IMR-90 (cell line): Measurements from ENCODE around the gene ATF6B. TPM values are rescaled to one million over a fixed set of nuclear protein-coding genes. Genes with fewer than 3 reads are reported as not detected.

Source experiments
- ATAC-seq: fragments of 200-7000 bp; cut with Tn5 transposase; 2 replicates; pipeline ENCODE4 v1.9.1; 2020; ENCODE audit warnings: low read depth, mild to moderate bottlenecking, moderate library complexity
- Bru-seq: library from RNA; stranded (reverse); fragments of 400-500 nt; gene quantifications from one replicate; lab custom pipeline; 2021; lab: Mats Ljungman, UMichigan
- BruChase-seq, 2 experiments: library from RNA; stranded (reverse); fragments of 400-500 nt; gene quantifications; one replicate each; lab custom pipeline; 2021; lab: Mats Ljungman, UMichigan
- BruUV-seq: library from RNA; stranded (reverse); fragments of 400-500 nt; replicated peaks from 2 replicates; lab custom pipeline; 2021; lab: Mats Ljungman, UMichigan
- CTCF ChIA-PET: fragments of 300-600 bp; formaldehyde crosslinking; extraction: SDS; loops from one replicate; lab custom pipeline; 2021; ENCODE audit warnings: antibody characterized with exemption; lab: Yijun Ruan, JAX
- POLR2A ChIA-PET: fragments of 300-600 bp; sonication (Branson Sonifier 250); formaldehyde crosslinking; loops from one replicate; lab custom pipeline; 2022; ENCODE audit warnings: antibody characterized with exemption; ENCODE audit not compliant: unreplicated experiment; lab: Charles Lee
- DNase-seq: peaks from one replicate; pipeline ENCODE4 v3.0.0; 2013
- H2AFZ ChIP-seq: replicated peaks from 2 replicates; pipeline ENCODE3; 2013; ENCODE audit warnings: low read length, mild to moderate bottlenecking; ENCODE audit not compliant: poor library complexity
- H2AK5ac ChIP-seq: 2 replicates; pipeline ENCODE4 v1.6.1; 2013; ENCODE audit warnings: low read depth, low read length, inconsistent platforms
- H2AK9ac ChIP-seq: replicated peaks from 2 replicates; pipeline ENCODE3; 2013; ENCODE audit warnings: mild to moderate bottlenecking, low read depth, low read length, moderate library complexity; ENCODE audit not compliant: poor library complexity
- H2BK120ac ChIP-seq: 2 replicates; pipeline ENCODE4 v1.6.1; 2013; ENCODE audit warnings: low read depth, low read length, inconsistent platforms
- H2BK15ac ChIP-seq: 3 replicates; pipeline ENCODE4 v1.6.1; 2013; ENCODE audit warnings: low read depth, low read length, inconsistent platforms
- H2BK20ac ChIP-seq: 2 replicates; pipeline ENCODE4 v1.6.1; 2013; ENCODE audit warnings: low read depth, mild to moderate bottlenecking, inconsistent platforms, low read length, moderate library complexity
- H2BK5ac ChIP-seq: 2 replicates; pipeline ENCODE4 v1.6.1; 2013; ENCODE audit warnings: mild to moderate bottlenecking, low read depth, low read length, inconsistent platforms; ENCODE audit not compliant: poor library complexity, severe bottlenecking
- H3K14ac ChIP-seq: replicated peaks from 2 replicates; pipeline ENCODE4 v1.6.1; 2013; ENCODE audit warnings: low read depth, low read length, inconsistent platforms
- H3K18ac ChIP-seq: 2 replicates; pipeline ENCODE4 v1.6.1; 2013; ENCODE audit warnings: low read depth, low read length, control low read depth
- H3K23ac ChIP-seq: 2 replicates; pipeline ENCODE4 v1.6.1; 2013; ENCODE audit warnings: low read depth, low read length, inconsistent platforms
- H3K27ac ChIP-seq: 2 replicates; pipeline ENCODE4 v1.5.1; 2013; ENCODE audit warnings: mild to moderate bottlenecking, control low read depth, low read length; ENCODE audit not compliant: insufficient read depth
- H3K27me3 ChIP-seq: 2 replicates; pipeline ENCODE4 v1.6.1; 2013; ENCODE audit warnings: low read length; ENCODE audit not compliant: control insufficient read depth, insufficient read depth
- H3K36me3 ChIP-seq: 2 replicates; pipeline ENCODE4 v1.6.1; 2013; ENCODE audit warnings: low read length, mixed read lengths; ENCODE audit not compliant: control insufficient read depth, insufficient read depth
- H3K4ac ChIP-seq: 2 replicates; pipeline ENCODE4 v1.6.1; 2013; ENCODE audit warnings: low read depth, low read length, inconsistent platforms
- H3K4me1 ChIP-seq: 2 replicates; pipeline ENCODE4 v1.6.1; 2013; ENCODE audit warnings: low read length, mixed read lengths; ENCODE audit not compliant: control insufficient read depth, insufficient read depth
- H3K4me2 ChIP-seq: 2 replicates; pipeline ENCODE4 v1.6.1; 2013; ENCODE audit warnings: low read depth, mild to moderate bottlenecking, control low read depth, low read length, moderate library complexity
- H3K4me3 ChIP-seq: 2 replicates; pipeline ENCODE4 v1.5.1; 2013; ENCODE audit warnings: low read depth, mild to moderate bottlenecking, control low read depth, low read length, moderate library complexity; ENCODE audit not compliant: insufficient read depth
- H3K56ac ChIP-seq: 2 replicates; pipeline ENCODE4 v1.6.1; 2013; ENCODE audit warnings: low read length, inconsistent platforms; ENCODE audit not compliant: insufficient read depth; ENCODE audit errors: extremely low read depth
- H3K79me1 ChIP-seq, 2 experiments: 2 replicates each; pipeline ENCODE4 v1.6.1; 2013; ENCODE audit warnings: low read length in 2 of 2, inconsistent platforms in 1 of 2, low read depth in 1 of 2
- H3K9ac ChIP-seq: 2 replicates; pipeline ENCODE4 v1.6.1; 2013; ENCODE audit warnings: low read depth, low read length, control low read depth
- H3K9me1 ChIP-seq: 2 replicates; pipeline ENCODE4 v1.6.1; 2013; ENCODE audit warnings: low read length, inconsistent platforms; ENCODE audit not compliant: insufficient read depth
- H3K9me3 ChIP-seq: 2 replicates; pipeline ENCODE4 v1.6.1; 2013; ENCODE audit warnings: low read length; ENCODE audit not compliant: control insufficient read depth, insufficient read depth
- H4K20me1 ChIP-seq: 2 replicates; pipeline ENCODE4 v1.6.1; 2013; ENCODE audit warnings: low read length, inconsistent platforms; ENCODE audit not compliant: insufficient read depth
- H4K5ac ChIP-seq: 2 replicates; pipeline ENCODE4 v1.6.1; 2013; ENCODE audit warnings: mild to moderate bottlenecking, low read depth, low read length, control low read depth
- H4K8ac ChIP-seq, 2 experiments: 2 replicates each; pipeline ENCODE4 v1.6.1; 2013; ENCODE audit warnings: low read depth in 2 of 2, low read length in 2 of 2, control low read depth in 1 of 2, inconsistent platforms in 1 of 2
- H4K91ac ChIP-seq: 2 replicates; pipeline ENCODE4 v1.6.1; 2013; ENCODE audit warnings: low read depth, low read length, inconsistent platforms; ENCODE audit not compliant: insufficient read depth
- CEBPB ChIP-seq: IDR thresholded peaks from 2 replicates; pipeline ENCODE4 v1.6.1; 2012; ENCODE audit warnings: low read depth, low read length, improper control_type of control experiment
- CHD1 ChIP-seq: IDR thresholded peaks from 2 replicates; pipeline ENCODE4 v1.6.1; 2012; ENCODE audit warnings: low read depth, low read length, improper control_type of control experiment
- ELK1 ChIP-seq: fragments of 150-350 bp; IDR thresholded peaks from 2 replicates; pipeline ENCODE4 v1.6.1; 2016; ENCODE audit warnings: low read depth, mild to moderate bottlenecking, low read length, moderate library complexity, borderline replicate concordance
- FOS ChIP-seq: fragments of 150-350 bp; IDR thresholded peaks from 2 replicates; pipeline ENCODE4 v1.6.1; 2016; ENCODE audit warnings: low read depth, low read length
- MAFK ChIP-seq: IDR thresholded peaks from 2 replicates; pipeline ENCODE4 v1.6.1; 2012; ENCODE audit warnings: low read depth, low read length, improper control_type of control experiment
- MXI1 ChIP-seq: IDR thresholded peaks from 2 replicates; pipeline ENCODE4 v1.6.1; 2012; ENCODE audit warnings: low read depth, mild to moderate bottlenecking, low read length, moderate library complexity, borderline replicate concordance
- NFE2L2 ChIP-seq: fragments of 150-350 bp; IDR thresholded peaks from 2 replicates; pipeline ENCODE4 v1.6.1; 2016; ENCODE audit warnings: low read depth, mild to moderate bottlenecking, low read length
- POLR2A ChIP-seq: IDR thresholded peaks from 2 replicates; pipeline ENCODE4 v1.6.1; 2012; ENCODE audit warnings: mild to moderate bottlenecking, low read depth, low read length
- RAD21 ChIP-seq: IDR thresholded peaks from 2 replicates; pipeline ENCODE4 v1.6.1; 2012; ENCODE audit warnings: low read length, improper control_type of control experiment
- RCOR1 ChIP-seq: IDR thresholded peaks from 2 replicates; pipeline ENCODE4 v1.6.1; 2012; ENCODE audit warnings: mild to moderate bottlenecking, low read length, improper control_type of control experiment; ENCODE audit not compliant: insufficient replicate concordance
- RFX5 ChIP-seq: IDR thresholded peaks from 2 replicates; pipeline ENCODE4 v1.8.0; 2012; ENCODE audit warnings: low read depth, mild to moderate bottlenecking, low read length, moderate library complexity
- SMC3 ChIP-seq: fragments of 150-350 bp; IDR thresholded peaks from 2 replicates; pipeline ENCODE4 v1.6.1; 2016; ENCODE audit warnings: low read depth, mild to moderate bottlenecking, antibody characterized with exemption, low read length, moderate library complexity
- USF2 ChIP-seq: fragments of 150-350 bp; IDR thresholded peaks from 2 replicates; pipeline ENCODE4 v1.6.1; 2017; ENCODE audit warnings: mild to moderate bottlenecking, antibody characterized with exemption, low read length, low read depth
- WGBS, 2 experiments: methylation state at CpG; one replicate each; pipeline versions ENCODE4 v1.1.5 to v1.1.7; 2013; ENCODE audit warnings: missing lambda C conversion rate in 2 of 2; ENCODE audit not compliant: insufficient read length in 1 of 2; ENCODE audit errors: extremely low coverage in 2 of 2; 5-methylcytosine and 5-hydroxymethylcytosine counted together
- dilution Hi-C: fragments of 300-500 bp; cut with HindIII; formaldehyde crosslinking; loops from one replicate; pipeline ENCODE4 v1.14.3; 2018; ENCODE audit warnings: low sequenced_read_pairs; ENCODE audit not compliant: unreplicated experiment
- in situ Hi-C: fragments of 300-500 bp; cut with MboI; formaldehyde crosslinking; loops from 3 replicates; pipeline ENCODE4 v1.14.3; 2019; ENCODE audit warnings: low sequenced_read_pairs, inconsistent platforms, mixed read lengths
- intact Hi-C: fragments of 100-400 bp; cut with micrococcal nuclease; formaldehyde crosslinking; loops from 2 replicates; pipeline ENCODE4 v1.10.0; 2022
- long read RNA-seq: library from polyadenylated mRNA; unstranded; transcript quantifications from one replicate; pipeline ENCODE4 v2.0.0, GENCODE V29; 2021; ENCODE audit not compliant: unreplicated experiment
- polyA plus RNA-seq, 3 experiments: library from polyadenylated mRNA; depleted of rRNA; stranded (reverse); fragments of >200 nt; gene quantifications; 2 replicates each; pipeline ENCODE4 v1.2.3, GENCODE V29; 2012; ENCODE audit warnings: low replicate concordance in 1 of 3
- total RNA-seq: library from RNA; depleted of rRNA; stranded (reverse); fragments of >200 nt; gene quantifications from 2 replicates; pipeline ENCODE4 v1.2.3, GENCODE V29; 2012; rRNA removed

The ATF6B gene
- 5.3 and 7.9 TPM in 2 replicates for total RNA-seq
- 62.6 and 69.6 TPM in 2 replicates for polyA plus RNA-seq (2012; rRNA removed)
- 53.8 and 64.7 TPM in 2 replicates for polyA plus RNA-seq (2012; cell fraction: cytosol; rRNA removed)
- 85.2 and 131 TPM in 2 replicates for polyA plus RNA-seq (2012; cell fraction: nucleus; rRNA removed; ENCODE audit: low replicate concordance)
- Bru-seq, nascent RNA, result percentile 74 among the genes with signal in this experiment
- percentile 87 among the genes with signal in this experiment for BruChase-seq, experiment 1, labeled RNA remaining after a 6-hour chase
- percentile 80 among the genes with signal in this experiment for BruChase-seq, experiment 2, labeled RNA remaining after a 2-hour chase
- long read RNA-seq, partial matches to known transcripts, result 2 of 6 reads
- long read RNA-seq, other reads (novel, unspliced or antisense), result 2 of 6 reads

DNA sequence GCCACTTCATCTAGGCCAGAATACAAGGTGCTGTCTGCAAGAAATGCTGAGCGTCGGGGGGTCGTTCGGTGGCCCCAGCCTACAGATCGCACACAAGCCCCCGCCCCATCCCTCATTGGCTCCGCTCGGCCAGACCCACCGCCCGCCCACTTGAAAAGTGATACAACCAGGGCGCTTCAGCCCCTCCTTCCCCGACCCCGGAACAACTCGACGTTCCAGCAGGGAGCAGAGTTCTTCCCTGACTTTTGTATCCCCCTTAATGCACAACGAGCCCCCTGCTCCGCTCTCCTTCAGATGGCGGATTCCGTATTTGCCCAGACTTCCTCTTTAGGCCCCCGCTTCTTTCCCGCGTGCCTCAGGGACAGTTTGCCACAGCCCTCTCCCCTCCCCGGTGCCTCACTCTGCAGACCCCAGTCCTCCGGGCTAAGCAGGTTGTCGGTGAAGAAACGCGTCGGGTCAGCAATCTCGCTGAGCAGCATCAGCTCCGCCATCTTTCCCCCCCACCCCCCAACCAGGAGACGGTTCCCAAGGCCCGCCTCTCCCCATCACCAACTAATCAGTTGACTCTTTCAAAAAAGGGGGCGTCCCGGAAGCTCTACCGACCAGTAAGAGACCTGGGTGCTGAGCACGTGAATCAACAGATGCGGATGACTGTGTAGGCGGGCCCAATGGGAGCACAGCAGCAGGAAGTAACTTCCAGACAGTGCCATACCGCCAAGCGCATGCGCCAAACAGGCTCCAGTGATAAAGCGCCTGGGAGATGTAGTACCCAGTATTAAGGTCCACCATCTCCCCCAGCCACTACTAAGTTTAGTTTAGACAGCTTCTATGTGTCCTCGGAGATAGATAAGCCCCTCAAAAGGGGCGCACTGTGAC lies at the start of gene ATF6B:
Gene ATF6B, minus strand, starts transcription at position 530 of the 876 bp plus-strand sequence. Its CDS starts 39 bp downstream, at position 491.
- H3K9me3 ChIP-seq, result no peaks in the 10 kb centered on the region
- intact Hi-C loops, result no loop called here
- H2BK15ac ChIP-seq, result peak within 1 kb of the TSS; percentile 63; the same call in 1 of the 3 replicates
- H2AK5ac ChIP-seq, result peak within 1 kb of the TSS; percentile 91
- H2BK20ac ChIP-seq, result no peak within 1 kb of the TSS
- CTCF ChIA-PET, result interaction anchor here (1.2 to 2.4 kb wide), 2 partner anchors 9 to 35 kb away, joined by 4 to 12 read pairs; no protein-coding TSS in a partner anchor
- peak within 1 kb of the TSS; percentile 92 for H3K14ac ChIP-seq
- peak within 1 kb of the TSS; percentile 91 for H2BK5ac ChIP-seq
- dilution Hi-C loops, result no loop called here
- H3K4ac ChIP-seq, result peak within 1 kb of the TSS; percentile 90
- no TSS peak for BruUV-seq
- no peaks in the 10 kb centered on the region; the same call in 1 of the 2 replicates for H4K20me1 ChIP-seq
- peak within 1 kb of the TSS; percentile 95 for H3K4me2 ChIP-seq
- peak within 1 kb of the TSS; percentile 95 for H2AK9ac ChIP-seq
- POLR2A ChIA-PET, result interaction anchor here (0.5 to 1.0 kb wide), 6 partner anchors 16 to 184 kb away, joined by 3 to 8 read pairs (median 4); no protein-coding TSS in a partner anchor
- H3K9ac ChIP-seq, result peak within 1 kb of the TSS; percentile 96
- peaks cover 31 to 52% of the 10 kb centered on the region in 2 experiments for H3K79me1 ChIP-seq
- peak; percentile 93 for ATAC-seq
- peak within 1 kb of the TSS; percentile 95 for H2AFZ ChIP-seq
- peak within 1 kb of the TSS; percentile 80 for H3K18ac ChIP-seq
- H4K5ac ChIP-seq, result peak within 1 kb of the TSS; percentile 88
- H2BK120ac ChIP-seq, result peak within 1 kb of the TSS; percentile 60
- peaks cover 7% of the 10 kb centered on the region; the same call in 1 of the 2 replicates for H3K36me3 ChIP-seq
- no peaks in the 10 kb centered on the region for H3K27me3 ChIP-seq
- peaks cover 10% of the 10 kb centered on the region; the same call in 1 of the 2 replicates for H3K9me1 ChIP-seq
- H3K23ac ChIP-seq, result peak within 1 kb of the TSS; percentile 77
- in situ Hi-C loops, result no loop called here
- H3K4me3 ChIP-seq, result peak within 1 kb of the TSS; percentile 81
- peak within 1 kb of the TSS; percentile 97 for H3K56ac ChIP-seq
- peak within 1 kb of the TSS; percentile 95 for H3K27ac ChIP-seq
- peak within 1 kb of the TSS; percentile 84 to 97 for H4K8ac ChIP-seq
- peaks cover 8% of the 10 kb centered on the region for H3K4me1 ChIP-seq
- 0% methylated on average over 32 of the region's 44 CpGs; no CpG with 5 or more reads in 1 of the 2 experiments for WGBS, 2 experiments
- H4K91ac ChIP-seq, result peak within 1 kb of the TSS; percentile 90
- DNase-seq, result peak; percentile 100
- TF ChIP-seq SMC3 (no peak), USF2 (peak; percentile 95), NFE2L2 (no peak), CEBPB (no peak), MAFK (peak; percentile 66; the same call in 1 of the 2 replicates), ELK1 (no peak), CHD1 (no peak), MXI1 (no peak), RAD21 (no peak), RCOR1 (no peak), RFX5 (no peak), POLR2A (peak; percentile 55; the same call in 1 of the 2 replicates), FOS (peak; percentile 9; the same call in 1 of the 2 replicates)
